ENCODE data around the gene RHOBTB1.

RHOBTB1 gene

GRCh38 chr10:60825520-60825919 lies 118.5 kb downstream of the RHOBTB1 start:
- no peak overlapping the region for H3K4me3 ChIP-seq (ENCODE audit: low read depth, low read length, poor library complexity, severe bottlenecking)
- no peaks in the 10 kb centered on the region for H3K36me3 ChIP-seq (ENCODE audit: insufficient read depth, low read length)
- no peaks in the 10 kb centered on the region for H3K9me2 ChIP-seq (ENCODE audit: low read depth, low read length)
- no peak overlapping the region for H2AFZ ChIP-seq (ENCODE audit: low read length)
- no peak overlapping the region for H3K27ac ChIP-seq (ENCODE audit: low read depth, low read length, poor library complexity, severe bottlenecking)
- no peaks in the 10 kb centered on the region for H3K79me2 ChIP-seq (ENCODE audit: insufficient read depth, low read length)
- no peaks in the 10 kb centered on the region for H3K27me3 ChIP-seq (ENCODE audit: insufficient read depth, low read length)
- TF ChIP-seq, protein P1, sequence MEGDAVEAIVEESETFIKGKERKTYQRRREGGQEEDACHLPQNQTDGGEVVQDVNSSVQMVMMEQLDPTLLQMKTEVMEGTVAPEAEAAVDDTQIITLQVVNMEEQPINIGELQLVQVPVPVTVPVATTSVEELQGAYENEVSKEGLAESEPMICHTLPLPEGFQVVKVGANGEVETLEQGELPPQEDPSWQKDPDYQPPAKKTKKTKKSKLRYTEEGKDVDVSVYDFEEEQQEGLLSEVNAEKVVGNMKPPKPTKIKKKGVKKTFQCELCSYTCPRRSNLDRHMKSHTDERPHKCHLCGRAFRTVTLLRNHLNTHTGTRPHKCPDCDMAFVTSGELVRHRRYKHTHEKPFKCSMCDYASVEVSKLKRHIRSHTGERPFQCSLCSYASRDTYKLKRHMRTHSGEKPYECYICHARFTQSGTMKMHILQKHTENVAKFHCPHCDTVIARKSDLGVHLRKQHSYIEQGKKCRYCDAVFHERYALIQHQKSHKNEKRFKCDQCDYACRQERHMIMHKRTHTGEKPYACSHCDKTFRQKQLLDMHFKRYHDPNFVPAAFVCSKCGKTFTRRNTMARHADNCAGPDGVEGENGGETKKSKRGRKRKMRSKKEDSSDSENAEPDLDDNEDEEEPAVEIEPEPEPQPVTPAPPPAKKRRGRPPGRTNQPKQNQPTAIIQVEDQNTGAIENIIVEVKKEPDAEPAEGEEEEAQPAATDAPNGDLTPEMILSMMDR (IDR thresholded peaks at IDR 0.05; ENCODE audit: low read length) = no peak
- no peak for TF ChIP-seq EZH2 (IDR thresholded peaks at IDR 0.05; ENCODE audit: borderline replicate concordance, low read length)
- no peaks in the 10 kb centered on the region for H4K20me1 ChIP-seq (ENCODE audit: insufficient read depth, low read length)
- H3K9ac ChIP-seq (ENCODE audit: low read length) = no peak overlapping the region
- no peaks in the 10 kb centered on the region for H3F3A ChIP-seq (ENCODE audit: insufficient read depth, low read length)
- H3K4me2 ChIP-seq (ENCODE audit: low read length) = no peak overlapping the region
- no peaks in the 10 kb centered on the region for H3K9me3 ChIP-seq (ENCODE audit: low read length)
- no peaks in the 10 kb centered on the region for H3K4me1 ChIP-seq (ENCODE audit: insufficient read depth, low read length, severe bottlenecking)

- no peaks in the 10 kb centered on the region for H3K9me2 ChIP-seq (ENCODE audit: low read depth, low read length)
- no peak overlapping the region for H2AFZ ChIP-seq (ENCODE audit: low read length)
- no peak overlapping the region for H3K4me2 ChIP-seq (ENCODE audit: low read length)
- H3K9ac ChIP-seq (ENCODE audit: low read length) = no peak overlapping the region
- no peaks in the 10 kb centered on the region for H3F3A ChIP-seq (ENCODE audit: insufficient read depth, low read length)
- H3K36me3 ChIP-seq (ENCODE audit: insufficient read depth, low read length) = no peaks in the 10 kb centered on the region
- H3K9me3 ChIP-seq (ENCODE audit: low read length) = no peaks in the 10 kb centered on the region
- H3K4me3 ChIP-seq (ENCODE audit: low read depth, low read length, poor library complexity, severe bottlenecking) = no peak overlapping the region
- no peaks in the 10 kb centered on the region for H3K4me1 ChIP-seq (ENCODE audit: insufficient read depth, low read length, severe bottlenecking)
- no peaks in the 10 kb centered on the region for H3K79me2 ChIP-seq (ENCODE audit: insufficient read depth, low read length)
- no peaks in the 10 kb centered on the region for H3K27me3 ChIP-seq (ENCODE audit: insufficient read depth, low read length)
- H4K20me1 ChIP-seq (ENCODE audit: insufficient read depth, low read length) = no peaks in the 10 kb centered on the region
- no peak for TF ChIP-seq EZH2 (IDR thresholded peaks at IDR 0.05; ENCODE audit: borderline replicate concordance, low read length)
- TF ChIP-seq, protein P1 (IDR thresholded peaks at IDR 0.05; ENCODE audit: low read length) = no peak
- no peak overlapping the region for H3K27ac ChIP-seq (ENCODE audit: low read depth, low read length, poor library complexity, severe bottlenecking)
Measured at GRCh38 chr10:60823324-60823723, 120.7 kb downstream of the RHOBTB1 start.

DNA sequence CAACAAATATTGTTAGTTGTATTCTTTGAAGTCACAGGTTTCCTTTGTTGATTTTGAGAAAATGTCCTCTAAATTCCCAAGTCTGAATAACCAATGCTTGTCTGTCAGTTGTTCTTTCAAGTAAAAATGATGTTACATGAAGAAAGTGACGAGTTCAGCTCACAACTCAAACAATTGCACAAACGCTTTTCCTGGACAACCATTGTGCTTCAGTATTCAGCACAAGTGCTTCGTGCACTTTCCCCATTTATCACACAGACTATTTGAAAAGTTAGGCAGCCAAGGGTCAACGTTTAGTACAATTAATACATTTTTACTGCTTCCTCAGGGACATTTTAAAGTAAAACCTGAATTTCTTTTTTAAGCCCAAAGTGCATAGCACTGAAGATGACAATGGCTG lies 121.2 kb downstream of the RHOBTB1 start:
- H3K4me1 ChIP-seq (ENCODE audit: insufficient read depth, low read length, severe bottlenecking) = no peaks in the 10 kb centered on the region
- H3K9ac ChIP-seq (ENCODE audit: low read length) = no peak overlapping the region
- H2AFZ ChIP-seq (ENCODE audit: low read length) = no peak overlapping the region
- H3K79me2 ChIP-seq (ENCODE audit: insufficient read depth, low read length) = no peaks in the 10 kb centered on the region
- H3K4me2 ChIP-seq (ENCODE audit: low read length) = no peak overlapping the region
- TF ChIP-seq EZH2 (IDR thresholded peaks at IDR 0.05; ENCODE audit: borderline replicate concordance, low read length) = no peak
- TF ChIP-seq, protein P1 (IDR thresholded peaks at IDR 0.05; ENCODE audit: low read length) = no peak
- H4K20me1 ChIP-seq (ENCODE audit: insufficient read depth, low read length) = no peaks in the 10 kb centered on the region
- no peaks in the 10 kb centered on the region for H3K27me3 ChIP-seq (ENCODE audit: insufficient read depth, low read length)
- no peak overlapping the region for H3K27ac ChIP-seq (ENCODE audit: low read depth, low read length, poor library complexity, severe bottlenecking)
- H3F3A ChIP-seq (ENCODE audit: insufficient read depth, low read length) = no peaks in the 10 kb centered on the region
- no peaks in the 10 kb centered on the region for H3K36me3 ChIP-seq (ENCODE audit: insufficient read depth, low read length)
- H3K9me2 ChIP-seq (ENCODE audit: low read depth, low read length) = no peaks in the 10 kb centered on the region
- no peaks in the 10 kb centered on the region for H3K9me3 ChIP-seq (ENCODE audit: low read length)
- H3K4me3 ChIP-seq (ENCODE audit: low read depth, low read length, poor library complexity, severe bottlenecking) = no peak overlapping the region

Measured in OCI-LY1 (cell line).